ENCODE results near the gene KDM3B. TPM values are rescaled to one million over a fixed set of nuclear protein-coding genes. Genes with fewer than 3 reads are reported as not detected.
A peak's percentile ranks its signal among the peaks of the same experiment; 100 is the strongest.

KDM3B gene
- total and polyA plus RNA-seq, 2 of the 8 experiments (the other 6 are each of a cell fraction or from before 2014, with no cell fraction given), result 27.1 to 78.1 TPM

DNA sequence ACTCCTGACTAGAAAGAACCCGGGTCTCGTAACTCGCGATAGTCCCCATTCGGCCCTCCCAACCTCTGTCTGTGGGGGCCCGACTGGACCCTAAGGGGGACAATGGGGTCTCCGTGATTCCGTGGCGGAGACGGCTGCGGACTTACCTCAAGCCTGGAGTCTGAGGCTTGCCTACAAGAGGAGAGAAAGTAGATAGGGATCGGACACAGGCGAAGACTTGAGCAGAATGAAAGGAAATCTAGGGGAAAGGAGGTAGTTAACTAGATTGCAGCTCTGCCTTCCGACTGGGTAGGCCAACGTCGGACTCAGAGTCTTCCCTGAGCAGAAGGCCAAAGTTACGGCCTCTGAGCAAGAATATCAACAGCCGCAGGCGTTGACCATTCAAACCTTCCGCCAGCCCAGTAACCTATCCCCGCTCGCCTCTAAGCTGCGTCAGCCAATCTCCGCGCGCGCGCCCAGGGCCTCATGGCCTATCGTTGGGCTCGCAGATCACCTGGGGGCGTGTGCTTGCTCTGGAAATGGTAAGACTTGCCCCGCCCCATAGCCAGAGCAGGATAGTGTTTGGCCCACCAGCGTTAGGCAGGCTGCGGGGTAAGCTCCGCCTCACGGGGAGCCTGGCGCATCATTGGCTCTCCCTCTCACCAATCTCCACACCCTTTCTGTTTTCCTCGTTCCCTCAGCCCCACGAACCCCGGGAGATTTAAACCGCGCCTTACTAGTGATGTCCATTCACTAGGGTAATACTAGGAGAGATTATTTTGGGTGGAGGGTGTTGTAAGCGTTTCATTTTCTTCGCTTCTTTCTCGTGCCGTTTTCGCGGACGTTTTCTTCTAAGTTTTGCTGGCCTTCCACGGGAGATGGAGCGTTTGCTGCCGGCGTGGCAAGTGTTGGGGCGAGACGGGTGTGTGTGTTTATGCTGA lies 20.8 kb upstream of the KDM3B start, which contains the start of gene CDC25C (continued):
- TF ChIP-seq, protein P1, sequence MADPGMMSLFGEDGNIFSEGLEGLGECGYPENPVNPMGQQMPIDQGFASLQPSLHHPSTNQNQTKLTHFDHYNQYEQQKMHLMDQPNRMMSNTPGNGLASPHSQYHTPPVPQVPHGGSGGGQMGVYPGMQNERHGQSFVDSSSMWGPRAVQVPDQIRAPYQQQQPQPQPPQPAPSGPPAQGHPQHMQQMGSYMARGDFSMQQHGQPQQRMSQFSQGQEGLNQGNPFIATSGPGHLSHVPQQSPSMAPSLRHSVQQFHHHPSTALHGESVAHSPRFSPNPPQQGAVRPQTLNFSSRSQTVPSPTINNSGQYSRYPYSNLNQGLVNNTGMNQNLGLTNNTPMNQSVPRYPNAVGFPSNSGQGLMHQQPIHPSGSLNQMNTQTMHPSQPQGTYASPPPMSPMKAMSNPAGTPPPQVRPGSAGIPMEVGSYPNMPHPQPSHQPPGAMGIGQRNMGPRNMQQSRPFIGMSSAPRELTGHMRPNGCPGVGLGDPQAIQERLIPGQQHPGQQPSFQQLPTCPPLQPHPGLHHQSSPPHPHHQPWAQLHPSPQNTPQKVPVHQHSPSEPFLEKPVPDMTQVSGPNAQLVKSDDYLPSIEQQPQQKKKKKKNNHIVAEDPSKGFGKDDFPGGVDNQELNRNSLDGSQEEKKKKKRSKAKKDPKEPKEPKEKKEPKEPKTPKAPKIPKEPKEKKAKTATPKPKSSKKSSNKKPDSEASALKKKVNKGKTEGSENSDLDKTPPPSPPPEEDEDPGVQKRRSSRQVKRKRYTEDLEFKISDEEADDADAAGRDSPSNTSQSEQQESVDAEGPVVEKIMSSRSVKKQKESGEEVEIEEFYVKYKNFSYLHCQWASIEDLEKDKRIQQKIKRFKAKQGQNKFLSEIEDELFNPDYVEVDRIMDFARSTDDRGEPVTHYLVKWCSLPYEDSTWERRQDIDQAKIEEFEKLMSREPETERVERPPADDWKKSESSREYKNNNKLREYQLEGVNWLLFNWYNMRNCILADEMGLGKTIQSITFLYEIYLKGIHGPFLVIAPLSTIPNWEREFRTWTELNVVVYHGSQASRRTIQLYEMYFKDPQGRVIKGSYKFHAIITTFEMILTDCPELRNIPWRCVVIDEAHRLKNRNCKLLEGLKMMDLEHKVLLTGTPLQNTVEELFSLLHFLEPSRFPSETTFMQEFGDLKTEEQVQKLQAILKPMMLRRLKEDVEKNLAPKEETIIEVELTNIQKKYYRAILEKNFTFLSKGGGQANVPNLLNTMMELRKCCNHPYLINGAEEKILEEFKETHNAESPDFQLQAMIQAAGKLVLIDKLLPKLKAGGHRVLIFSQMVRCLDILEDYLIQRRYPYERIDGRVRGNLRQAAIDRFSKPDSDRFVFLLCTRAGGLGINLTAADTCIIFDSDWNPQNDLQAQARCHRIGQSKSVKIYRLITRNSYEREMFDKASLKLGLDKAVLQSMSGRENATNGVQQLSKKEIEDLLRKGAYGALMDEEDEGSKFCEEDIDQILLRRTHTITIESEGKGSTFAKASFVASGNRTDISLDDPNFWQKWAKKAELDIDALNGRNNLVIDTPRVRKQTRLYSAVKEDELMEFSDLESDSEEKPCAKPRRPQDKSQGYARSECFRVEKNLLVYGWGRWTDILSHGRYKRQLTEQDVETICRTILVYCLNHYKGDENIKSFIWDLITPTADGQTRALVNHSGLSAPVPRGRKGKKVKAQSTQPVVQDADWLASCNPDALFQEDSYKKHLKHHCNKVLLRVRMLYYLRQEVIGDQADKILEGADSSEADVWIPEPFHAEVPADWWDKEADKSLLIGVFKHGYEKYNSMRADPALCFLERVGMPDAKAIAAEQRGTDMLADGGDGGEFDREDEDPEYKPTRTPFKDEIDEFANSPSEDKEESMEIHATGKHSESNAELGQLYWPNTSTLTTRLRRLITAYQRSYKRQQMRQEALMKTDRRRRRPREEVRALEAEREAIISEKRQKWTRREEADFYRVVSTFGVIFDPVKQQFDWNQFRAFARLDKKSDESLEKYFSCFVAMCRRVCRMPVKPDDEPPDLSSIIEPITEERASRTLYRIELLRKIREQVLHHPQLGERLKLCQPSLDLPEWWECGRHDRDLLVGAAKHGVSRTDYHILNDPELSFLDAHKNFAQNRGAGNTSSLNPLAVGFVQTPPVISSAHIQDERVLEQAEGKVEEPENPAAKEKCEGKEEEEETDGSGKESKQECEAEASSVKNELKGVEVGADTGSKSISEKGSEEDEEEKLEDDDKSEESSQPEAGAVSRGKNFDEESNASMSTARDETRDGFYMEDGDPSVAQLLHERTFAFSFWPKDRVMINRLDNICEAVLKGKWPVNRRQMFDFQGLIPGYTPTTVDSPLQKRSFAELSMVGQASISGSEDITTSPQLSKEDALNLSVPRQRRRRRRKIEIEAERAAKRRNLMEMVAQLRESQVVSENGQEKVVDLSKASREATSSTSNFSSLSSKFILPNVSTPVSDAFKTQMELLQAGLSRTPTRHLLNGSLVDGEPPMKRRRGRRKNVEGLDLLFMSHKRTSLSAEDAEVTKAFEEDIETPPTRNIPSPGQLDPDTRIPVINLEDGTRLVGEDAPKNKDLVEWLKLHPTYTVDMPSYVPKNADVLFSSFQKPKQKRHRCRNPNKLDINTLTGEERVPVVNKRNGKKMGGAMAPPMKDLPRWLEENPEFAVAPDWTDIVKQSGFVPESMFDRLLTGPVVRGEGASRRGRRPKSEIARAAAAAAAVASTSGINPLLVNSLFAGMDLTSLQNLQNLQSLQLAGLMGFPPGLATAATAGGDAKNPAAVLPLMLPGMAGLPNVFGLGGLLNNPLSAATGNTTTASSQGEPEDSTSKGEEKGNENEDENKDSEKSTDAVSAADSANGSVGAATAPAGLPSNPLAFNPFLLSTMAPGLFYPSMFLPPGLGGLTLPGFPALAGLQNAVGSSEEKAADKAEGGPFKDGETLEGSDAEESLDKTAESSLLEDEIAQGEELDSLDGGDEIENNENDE (IDR thresholded peaks at IDR 0.05; ENCODE audit: insufficient replicate concordance, low read length), result no peak
- TF ChIP-seq SAP30 (IDR thresholded peaks at IDR 0.05; ENCODE audit: insufficient read depth, insufficient replicate concordance, low read length), result peak; percentile 82
- TF ChIP-seq, protein P2, sequence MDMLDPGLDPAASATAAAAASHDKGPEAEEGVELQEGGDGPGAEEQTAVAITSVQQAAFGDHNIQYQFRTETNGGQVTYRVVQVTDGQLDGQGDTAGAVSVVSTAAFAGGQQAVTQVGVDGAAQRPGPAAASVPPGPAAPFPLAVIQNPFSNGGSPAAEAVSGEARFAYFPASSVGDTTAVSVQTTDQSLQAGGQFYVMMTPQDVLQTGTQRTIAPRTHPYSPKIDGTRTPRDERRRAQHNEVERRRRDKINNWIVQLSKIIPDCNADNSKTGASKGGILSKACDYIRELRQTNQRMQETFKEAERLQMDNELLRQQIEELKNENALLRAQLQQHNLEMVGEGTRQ (IDR thresholded peaks at IDR 0.05; ENCODE audit: low read length), result no peak
- TF ChIP-seq ZNF274 (IDR thresholded peaks at IDR 0.05; ENCODE audit: borderline replicate concordance, extremely low read depth, low read length), result no peak
- TF ChIP-seq BCL11A (IDR thresholded peaks at IDR 0.05; ENCODE audit: low read depth in 2 of 2, low read length in 2 of 2), result no peak
- peak; percentile 59 for TF ChIP-seq CREB1 (IDR thresholded peaks at IDR 0.05)
- no peak for TF ChIP-seq HDAC6 (IDR thresholded peaks at IDR 0.05; ENCODE audit: low read depth, low read length)
- no peak for TF ChIP-seq EGR1 (IDR thresholded peaks at IDR 0.05; ENCODE audit: borderline replicate concordance, low read depth, low read length)
- no peak for TF ChIP-seq CEBPB (IDR thresholded peaks at IDR 0.05; ENCODE audit: low read depth, low read length)

Data from H1 (cell line).